ENCODE results near the gene GZF1. TPM values are rescaled to one million over a fixed set of nuclear protein-coding genes. Genes with fewer than 3 reads are reported as not detected.

GZF1 gene
- polyA plus RNA-seq, 1 of the 3 experiments (the other 2 are of a cell fraction), result 20.6 TPM

DNA sequence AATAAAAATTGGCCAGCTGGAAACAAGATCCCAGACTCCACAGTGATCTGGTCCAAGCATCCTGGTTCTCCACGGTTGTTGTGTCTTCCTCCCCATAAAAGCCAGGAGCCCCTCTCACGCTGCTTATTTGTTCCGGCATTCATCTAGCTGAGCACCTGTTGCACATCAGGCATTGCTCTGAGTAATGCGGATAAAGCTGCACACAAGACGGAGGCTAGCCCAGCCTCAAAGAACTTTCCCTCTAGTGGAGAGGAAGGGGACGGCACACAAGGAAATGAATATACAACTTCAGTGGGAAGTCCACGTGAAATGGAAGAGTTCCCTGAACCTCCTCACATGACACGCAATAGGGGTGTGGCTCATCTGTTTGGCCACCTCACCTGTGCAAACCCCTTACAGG is 41.7 kb upstream of the GZF1 start:
- Histone ChIP-seq H3K9me2 (no peaks in the 10 kb centered on the region), H3K27me3 (ENCODE audit: insufficient read depth) (peaks cover 75% of the 10 kb centered on the region), H3K9ac (no peak overlapping the region), H3K4me1 (ENCODE audit: control insufficient read depth in 1 of 2, insufficient read depth in 2 of 2, low read depth in 1 of 2, low read length in 1 of 2) (no peaks in the 10 kb centered on the region), H3K4me3 (ENCODE audit: low read depth in 2 of 2, low read length in 1 of 2) (no peak overlapping the region), H4K20me1 (ENCODE audit: insufficient read depth) (no peaks in the 10 kb centered on the region), H3K4me2 (no peak overlapping the region), H3K27ac (ENCODE audit: low read depth in 2 of 2, low read length in 1 of 2) (no peak overlapping the region), H3K79me2 (ENCODE audit: insufficient read depth) (no peaks in the 10 kb centered on the region), H3K36me3 (replicated peaks in 1 of 2; ENCODE audit: control insufficient read depth in 1 of 2, insufficient read depth in 2 of 2, low read length in 1 of 2) (no peaks in the 10 kb centered on the region), H3K9me3 (no peaks in the 10 kb centered on the region), H2AFZ (ENCODE audit: low read depth) (no peak overlapping the region), H3F3A (replicated peaks; ENCODE audit: insufficient read depth) (no peaks in the 10 kb centered on the region)
- WGBS (ENCODE audit: low lambda C conversion rate), result 14% methylated on average over 6 of the region's 8 CpGs
- TF ChIP-seq GABPA (IDR thresholded peaks at IDR 0.05; ENCODE audit: low read depth), result no peak
- TF ChIP-seq, protein P1, sequence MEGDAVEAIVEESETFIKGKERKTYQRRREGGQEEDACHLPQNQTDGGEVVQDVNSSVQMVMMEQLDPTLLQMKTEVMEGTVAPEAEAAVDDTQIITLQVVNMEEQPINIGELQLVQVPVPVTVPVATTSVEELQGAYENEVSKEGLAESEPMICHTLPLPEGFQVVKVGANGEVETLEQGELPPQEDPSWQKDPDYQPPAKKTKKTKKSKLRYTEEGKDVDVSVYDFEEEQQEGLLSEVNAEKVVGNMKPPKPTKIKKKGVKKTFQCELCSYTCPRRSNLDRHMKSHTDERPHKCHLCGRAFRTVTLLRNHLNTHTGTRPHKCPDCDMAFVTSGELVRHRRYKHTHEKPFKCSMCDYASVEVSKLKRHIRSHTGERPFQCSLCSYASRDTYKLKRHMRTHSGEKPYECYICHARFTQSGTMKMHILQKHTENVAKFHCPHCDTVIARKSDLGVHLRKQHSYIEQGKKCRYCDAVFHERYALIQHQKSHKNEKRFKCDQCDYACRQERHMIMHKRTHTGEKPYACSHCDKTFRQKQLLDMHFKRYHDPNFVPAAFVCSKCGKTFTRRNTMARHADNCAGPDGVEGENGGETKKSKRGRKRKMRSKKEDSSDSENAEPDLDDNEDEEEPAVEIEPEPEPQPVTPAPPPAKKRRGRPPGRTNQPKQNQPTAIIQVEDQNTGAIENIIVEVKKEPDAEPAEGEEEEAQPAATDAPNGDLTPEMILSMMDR (IDR thresholded peaks at IDR 0.05), result peak; percentile 57
- POLR2A ChIA-PET, result no interaction called here
- peak; percentile 24 for DNase-seq
- CTCF ChIA-PET, result interaction anchor here (1.3 to 3.9 kb wide), 3 partner anchors 16 to 23 kb away, joined by 3 to 19 read pairs (median 6); no protein-coding TSS in a partner anchor

DNA sequence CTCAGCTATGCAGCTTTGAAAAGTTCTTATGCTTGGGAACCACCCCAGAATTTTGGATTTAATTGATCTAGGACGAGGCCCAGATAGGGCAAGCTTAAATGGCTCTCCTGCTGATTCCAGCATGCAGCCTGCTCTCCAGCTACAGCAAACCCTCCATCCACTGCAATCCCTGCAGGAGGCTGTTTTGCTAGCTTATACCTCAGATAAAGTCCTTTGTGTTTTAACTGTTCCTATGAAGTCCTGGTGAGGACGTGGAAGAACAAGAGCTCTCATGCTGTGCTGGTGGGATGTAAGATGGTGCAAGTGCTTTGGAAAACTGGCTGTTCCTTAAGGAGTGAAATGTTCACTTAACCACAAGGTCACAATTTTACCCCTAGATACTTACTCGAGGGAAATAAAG is 36.9 kb upstream of the GZF1 start:
- Histone ChIP-seq H3K4me2 (no peak overlapping the region), H2AFZ (ENCODE audit: low read depth) (no peak overlapping the region), H3K4me1 (ENCODE audit: control insufficient read depth in 1 of 2, insufficient read depth in 2 of 2, low read depth in 1 of 2, low read length in 1 of 2) (no peaks in the 10 kb centered on the region), H3F3A (replicated peaks; ENCODE audit: insufficient read depth) (no peaks in the 10 kb centered on the region), H3K27me3 (ENCODE audit: insufficient read depth) (peaks cover 51% of the 10 kb centered on the region), H3K36me3 (replicated peaks in 1 of 2; ENCODE audit: control insufficient read depth in 1 of 2, insufficient read depth in 2 of 2, low read length in 1 of 2) (no peaks in the 10 kb centered on the region), H3K27ac (ENCODE audit: low read depth in 2 of 2, low read length in 1 of 2) (no peak overlapping the region), H3K9me2 (no peaks in the 10 kb centered on the region), H4K20me1 (ENCODE audit: insufficient read depth) (no peaks in the 10 kb centered on the region), H3K9me3 (no peaks in the 10 kb centered on the region), H3K79me2 (ENCODE audit: insufficient read depth) (no peaks in the 10 kb centered on the region), H3K9ac (no peak overlapping the region), H3K4me3 (ENCODE audit: low read depth in 2 of 2, low read length in 1 of 2) (no peak overlapping the region)
- no peak for DNase-seq
- 2% methylated on average over 3 of the region's 3 CpGs for WGBS (ENCODE audit: low lambda C conversion rate)
- no peak for TF ChIP-seq RXRA (IDR thresholded peaks at IDR 0.05; ENCODE audit: borderline replicate concordance, low read depth)
- TF ChIP-seq GATA2 (CRISPR knock-in tag; IDR thresholded peaks at IDR 0.05), result no peak
- TF ChIP-seq YY1 (IDR thresholded peaks at IDR 0.05; ENCODE audit: low read depth), result no peak
- no peak for TF ChIP-seq NFIC (IDR thresholded peaks at IDR 0.05; ENCODE audit: borderline replicate concordance)
- no peak for TF ChIP-seq JUND (IDR thresholded peaks at IDR 0.05)
- no peak for TF ChIP-seq TCF12 (IDR thresholded peaks at IDR 0.05)
- TF ChIP-seq, protein P2, sequence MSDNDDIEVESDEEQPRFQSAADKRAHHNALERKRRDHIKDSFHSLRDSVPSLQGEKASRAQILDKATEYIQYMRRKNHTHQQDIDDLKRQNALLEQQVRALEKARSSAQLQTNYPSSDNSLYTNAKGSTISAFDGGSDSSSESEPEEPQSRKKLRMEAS (IDR thresholded peaks at IDR 0.05; ENCODE audit: low read depth), result no peak
- no peak for TF ChIP-seq FOXJ3 (CRISPR knock-in tag; IDR thresholded peaks at IDR 0.05)
- no peak for TF ChIP-seq FOSL2 (IDR thresholded peaks at IDR 0.05; ENCODE audit: borderline replicate concordance, low read depth)
- no peak for TF ChIP-seq POLR2AphosphoS5 (IDR thresholded peaks at IDR 0.05; ENCODE audit: low read depth, low read length)
- TF ChIP-seq, protein P1 (IDR thresholded peaks at IDR 0.05), result no peak
- TF ChIP-seq, protein P3, sequence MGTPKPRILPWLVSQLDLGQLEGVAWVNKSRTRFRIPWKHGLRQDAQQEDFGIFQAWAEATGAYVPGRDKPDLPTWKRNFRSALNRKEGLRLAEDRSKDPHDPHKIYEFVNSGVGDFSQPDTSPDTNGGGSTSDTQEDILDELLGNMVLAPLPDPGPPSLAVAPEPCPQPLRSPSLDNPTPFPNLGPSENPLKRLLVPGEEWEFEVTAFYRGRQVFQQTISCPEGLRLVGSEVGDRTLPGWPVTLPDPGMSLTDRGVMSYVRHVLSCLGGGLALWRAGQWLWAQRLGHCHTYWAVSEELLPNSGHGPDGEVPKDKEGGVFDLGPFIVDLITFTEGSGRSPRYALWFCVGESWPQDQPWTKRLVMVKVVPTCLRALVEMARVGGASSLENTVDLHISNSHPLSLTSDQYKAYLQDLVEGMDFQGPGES (IDR thresholded peaks at IDR 0.05; ENCODE audit: low read depth, low read length), result no peak
- ChIA-PET CTCF (no interaction called here), POLR2A (no interaction called here)

All from SK-N-SH (cell line).